ENCODE measurements around the gene PRELID3B.

- no peak for TF ChIP-seq EP300 (IDR thresholded peaks at IDR 0.05)
- no peak for TF ChIP-seq CTCF (IDR thresholded peaks at IDR 0.05)
- TF ChIP-seq POLR2AphosphoS5 (IDR thresholded peaks at IDR 0.05), result no peak
- TF ChIP-seq POLR2A (IDR thresholded peaks at IDR 0.05), result no peak
Measured at GRCh38 chr20:59050437-59050836, 7.9 kb upstream of the PRELID3B start.

All from upper lobe of left lung (tissue), 4 donors.